Peyer's patch (tissue), 4 donors: ENCODE measurements around the gene CAMK2D. TPM values are rescaled to one million over a fixed set of nuclear protein-coding genes. Genes with fewer than 3 reads are reported as not detected.
A peak's percentile ranks its signal among the peaks of the same experiment; 100 is the strongest.

Source experiments
- DNase-seq, 3 donors: peaks; one replicate each; pipeline ENCODE4 v3.0.0-alpha.2; 2017 to 2019
- H3K27ac ChIP-seq, 4 donors: fragments of 200-600 bp; sonication (generic); one replicate each; pipeline ENCODE4 v1.5.1; 2016 to 2019
- H3K27me3 ChIP-seq, 2 donors: fragments of 200-600 bp; sonication (generic); one replicate each; pipeline ENCODE4 v1.5.1; 2019
- H3K36me3 ChIP-seq, 3 donors: fragments of 200-600 bp; sonication (generic); one replicate each; pipeline ENCODE4 v1.5.1; 2016 to 2019
- H3K4me1 ChIP-seq, 4 donors: fragments of 200-600 bp; sonication (generic); one replicate each; pipeline ENCODE4 v1.5.1; 2016 to 2019
- H3K4me3 ChIP-seq, 4 donors: fragments of 200-600 bp; sonication (generic); 1 replicate in 3 of 4; 2 replicates in 1 of 4; pipeline ENCODE4 v1.5.1; 2016 to 2019; ENCODE audit warnings: mild to moderate bottlenecking in 1 of 4
- H3K9me3 ChIP-seq, 4 donors: fragments of 200-600 bp; sonication (generic); one replicate each; pipeline ENCODE4 v1.5.1; 2016 to 2019; ENCODE audit warnings: mild to moderate bottlenecking in 1 of 4
- POLR2A ChIP-seq, 2 donors: fragments of 450-650 bp; IDR thresholded peaks; one replicate each; pipeline ENCODE4 v1.5.1; 2017; ENCODE audit warnings: antibody characterized with exemption in 2 of 2, mild to moderate bottlenecking in 2 of 2, moderate library complexity in 2 of 2
- total RNA-seq, 4 donors: library from RNA; depleted of rRNA; stranded (reverse); fragments of >200 nt; gene quantifications; one replicate each; pipeline ENCODE4 v1.1.0, GENCODE V29; 2016
- TF ChIP-seq, protein P1 (sequence below), 6 experiments: fragments of 450-650 bp in 4 of 6; fragments of 200-600 bp in 2 of 6; sonication (generic) in 1 of 6; IDR thresholded peaks; one replicate each; pipeline ENCODE4 v1.5.1; 2017 to 2019; ENCODE audit warnings: antibody characterized with exemption in 6 of 6, mild to moderate bottlenecking in 3 of 6, moderate library complexity in 1 of 6

CAMK2D gene
- total RNA-seq, 4 donors from 2014 or later, result 38.8 to 125 (median 63.5) TPM

DNA sequence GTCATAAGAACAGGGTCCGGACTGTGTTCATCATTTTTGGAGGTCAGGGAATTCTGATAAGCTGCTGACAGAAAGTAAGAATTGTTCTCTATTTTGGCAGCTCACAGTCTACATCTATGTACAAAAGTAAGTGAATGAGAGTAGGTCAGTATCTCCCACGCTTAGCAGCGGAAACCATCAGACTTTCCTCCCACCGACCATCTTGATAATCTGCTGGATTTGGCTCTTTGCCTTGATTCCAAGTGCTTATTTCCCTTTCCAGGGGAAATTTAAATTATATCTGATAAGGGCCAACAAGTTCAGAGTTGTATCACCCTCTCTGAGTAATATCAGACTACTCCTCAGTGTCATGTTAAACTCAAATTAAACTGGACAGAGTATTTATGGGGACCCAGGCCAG lies 118.0 kb downstream of the CAMK2D start:
- Histone ChIP-seq H3K9me3 (no peaks in the 10 kb centered on the region), H3K27me3 (no peaks in the 10 kb centered on the region), H3K4me3 (no peak overlapping the region), H3K27ac (no peak overlapping the region), H3K36me3 (no peaks in the 10 kb centered on the region), H3K4me1 (peaks cover 0 to 60% (median 3%) of the 10 kb centered on the region in 4 donors)
- DNase-seq, result no peak
- TF ChIP-seq POLR2A (IDR thresholded peaks at IDR 0.05), result no peak
- TF ChIP-seq, protein P1, sequence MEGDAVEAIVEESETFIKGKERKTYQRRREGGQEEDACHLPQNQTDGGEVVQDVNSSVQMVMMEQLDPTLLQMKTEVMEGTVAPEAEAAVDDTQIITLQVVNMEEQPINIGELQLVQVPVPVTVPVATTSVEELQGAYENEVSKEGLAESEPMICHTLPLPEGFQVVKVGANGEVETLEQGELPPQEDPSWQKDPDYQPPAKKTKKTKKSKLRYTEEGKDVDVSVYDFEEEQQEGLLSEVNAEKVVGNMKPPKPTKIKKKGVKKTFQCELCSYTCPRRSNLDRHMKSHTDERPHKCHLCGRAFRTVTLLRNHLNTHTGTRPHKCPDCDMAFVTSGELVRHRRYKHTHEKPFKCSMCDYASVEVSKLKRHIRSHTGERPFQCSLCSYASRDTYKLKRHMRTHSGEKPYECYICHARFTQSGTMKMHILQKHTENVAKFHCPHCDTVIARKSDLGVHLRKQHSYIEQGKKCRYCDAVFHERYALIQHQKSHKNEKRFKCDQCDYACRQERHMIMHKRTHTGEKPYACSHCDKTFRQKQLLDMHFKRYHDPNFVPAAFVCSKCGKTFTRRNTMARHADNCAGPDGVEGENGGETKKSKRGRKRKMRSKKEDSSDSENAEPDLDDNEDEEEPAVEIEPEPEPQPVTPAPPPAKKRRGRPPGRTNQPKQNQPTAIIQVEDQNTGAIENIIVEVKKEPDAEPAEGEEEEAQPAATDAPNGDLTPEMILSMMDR (IDR thresholded peaks at IDR 0.05), result no peak

DNA sequence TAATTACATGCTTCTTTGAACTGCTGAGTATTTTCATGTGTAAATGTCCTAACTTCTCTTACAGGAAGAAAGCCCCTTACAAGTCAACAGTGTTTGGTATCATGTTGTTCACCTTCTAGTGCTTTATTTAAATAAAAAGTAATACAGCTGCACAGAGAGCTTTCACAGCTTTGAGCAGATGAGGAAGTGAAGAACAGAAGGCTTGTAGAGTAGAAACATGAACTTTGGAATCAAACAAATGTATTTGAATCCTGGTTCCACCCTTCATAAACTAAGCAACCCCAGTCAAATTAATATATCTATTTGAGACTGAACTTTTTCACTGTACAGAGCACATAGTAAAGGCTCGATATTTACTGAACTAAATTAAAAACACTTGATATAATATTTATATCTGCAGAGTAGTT lies 120.5 kb downstream of the CAMK2D start:
- no peaks in the 10 kb centered on the region for H3K36me3 ChIP-seq
- TF ChIP-seq POLR2A (IDR thresholded peaks at IDR 0.05), result no peak
- TF ChIP-seq, protein P1 (IDR thresholded peaks at IDR 0.05), result no peak
- H3K4me1 ChIP-seq, result peaks cover 0 to 61% (median 9%) of the 10 kb centered on the region in 4 donors
- H3K9me3 ChIP-seq, result no peaks in the 10 kb centered on the region
- peak overlapping the region in 3 of 4 donors; percentile 1 to 69 (median 61) for H3K27ac ChIP-seq
- DNase-seq, result no peak
- H3K4me3 ChIP-seq, result no peak overlapping the region
- H3K27me3 ChIP-seq, result no peaks in the 10 kb centered on the region

DNA sequence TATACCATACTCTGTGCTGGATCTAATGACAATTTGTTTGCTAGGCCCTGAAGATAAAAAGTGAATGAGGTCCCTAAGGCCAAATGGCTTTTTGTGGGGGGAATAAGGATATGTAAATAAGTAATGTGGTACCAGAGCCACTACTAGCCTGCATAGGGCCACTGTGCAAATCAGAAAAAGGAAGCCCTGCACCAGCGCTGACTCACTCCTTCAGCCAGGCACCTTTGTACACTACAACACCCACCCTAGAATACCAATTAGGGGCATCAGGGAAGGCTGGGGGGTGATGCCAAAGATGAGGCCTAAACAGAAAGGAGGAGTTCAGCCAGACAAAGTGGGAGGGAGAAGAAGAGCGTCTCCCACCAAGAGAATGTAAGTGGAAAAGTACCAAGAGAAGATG lies 122.2 kb downstream of the CAMK2D start:
- H3K27me3 ChIP-seq, result no peaks in the 10 kb centered on the region
- no peaks in the 10 kb centered on the region for H3K9me3 ChIP-seq
- H3K27ac ChIP-seq, result peak overlapping the region in 1 of 4 donors; percentile 36
- TF ChIP-seq POLR2A (IDR thresholded peaks at IDR 0.05), result no peak
- TF ChIP-seq, protein P1 (IDR thresholded peaks at IDR 0.05), result no peak
- H3K4me3 ChIP-seq, result no peak overlapping the region
- H3K4me1 ChIP-seq, result peaks cover 0 to 48% (median 9%) of the 10 kb centered on the region in 4 donors
- peak in 2 of 3 donors; percentile 32 to 54 for DNase-seq
- H3K36me3 ChIP-seq, result no peaks in the 10 kb centered on the region

DNA sequence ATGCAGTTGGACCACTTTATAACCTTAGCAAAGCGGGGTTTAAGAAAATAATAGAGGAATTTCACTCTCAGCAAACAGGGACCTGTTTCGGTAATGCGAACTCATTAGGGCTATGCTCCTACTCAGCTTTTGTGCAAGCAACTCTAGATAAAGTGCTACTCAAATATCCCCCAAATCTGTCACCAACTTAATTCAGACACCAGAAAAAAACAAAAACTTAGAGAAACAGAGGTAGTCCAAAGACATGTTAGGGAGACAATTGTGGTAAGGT lies 123.0 kb downstream of the CAMK2D start:
- H3K27me3 ChIP-seq, result no peaks in the 10 kb centered on the region
- peaks cover 0 to 42% (median 9%) of the 10 kb centered on the region in 4 donors for H3K4me1 ChIP-seq
- no peaks in the 10 kb centered on the region for H3K9me3 ChIP-seq
- no peak for DNase-seq
- H3K36me3 ChIP-seq, result no peaks in the 10 kb centered on the region
- H3K4me3 ChIP-seq, result no peak overlapping the region
- no peak overlapping the region for H3K27ac ChIP-seq
- no peak for TF ChIP-seq POLR2A (IDR thresholded peaks at IDR 0.05)
- TF ChIP-seq, protein P1 (IDR thresholded peaks at IDR 0.05), result no peak

DNA sequence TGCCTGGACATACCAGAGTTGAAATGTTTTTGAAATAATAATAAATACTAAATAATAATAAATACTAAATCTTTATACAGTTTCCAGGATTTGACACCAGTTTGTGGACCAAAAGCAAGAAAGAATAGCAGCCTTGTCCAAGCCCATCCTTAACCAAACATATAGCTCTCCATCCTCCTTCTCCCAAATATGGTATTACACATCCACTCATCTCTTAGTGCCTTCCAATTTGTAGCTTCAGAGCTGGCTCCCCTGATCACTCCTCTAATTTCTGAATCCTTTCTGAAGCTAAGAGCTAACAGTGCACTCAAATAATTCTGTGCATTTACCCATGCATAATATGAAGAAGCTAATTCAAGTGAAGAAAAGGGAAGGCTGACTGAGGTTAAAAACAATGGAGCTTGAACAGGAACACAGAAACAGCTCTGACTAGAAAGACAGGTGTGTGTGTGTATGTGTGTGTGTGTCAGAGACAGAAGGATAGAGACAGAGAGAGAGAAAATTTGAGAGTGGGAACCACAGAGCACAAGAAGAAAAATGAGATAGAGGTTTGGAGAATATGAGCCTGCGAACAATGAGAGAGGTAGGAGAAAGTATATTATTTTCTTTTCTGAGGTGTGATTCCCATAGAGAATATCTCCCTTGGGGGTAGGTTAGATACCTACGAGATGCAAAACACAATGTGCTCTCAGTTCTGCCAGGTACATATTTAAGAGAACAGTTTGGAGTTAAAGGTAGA lies 123.5 kb downstream of the CAMK2D start:
- H3K4me3 ChIP-seq, result no peak overlapping the region
- H3K36me3 ChIP-seq, result no peaks in the 10 kb centered on the region
- DNase-seq, result no peak
- no peaks in the 10 kb centered on the region for H3K9me3 ChIP-seq
- H3K27ac ChIP-seq, result peak overlapping the region in 1 of 4 donors; percentile 2
- TF ChIP-seq POLR2A (IDR thresholded peaks at IDR 0.05), result no peak
- TF ChIP-seq, protein P1 (IDR thresholded peaks at IDR 0.05), result no peak
- peaks cover 0 to 39% (median 9%) of the 10 kb centered on the region in 4 donors for H3K4me1 ChIP-seq
- no peaks in the 10 kb centered on the region for H3K27me3 ChIP-seq
